Epithelial cell of proximal tubule (primary cell): ENCODE results near the gene SAMD4A. TPM values are rescaled to one million over a fixed set of nuclear protein-coding genes. Genes with fewer than 3 reads are reported as not detected.

Experiments used
- DNase-seq: peaks from one replicate; pipeline ENCODE4 v3.0.0-alpha.2; 2011; ENCODE audit warnings: low read depth
- H3K4me3 ChIP-seq: 2 replicates; pipeline ENCODE4 v1.5.1; 2011; ENCODE audit warnings: low read depth, mild to moderate bottlenecking, low read length
- total RNA-seq: library from RNA; depleted of rRNA; stranded (reverse); fragments of >200 nt; gene quantifications from 2 replicates; pipeline ENCODE4 v1.2.3, GENCODE V29; 2015
- TF ChIP-seq, protein P1 (sequence below): conservative IDR thresholded peaks from 2 replicates; pipeline ENCODE4 v1.5.1; 2012; ENCODE audit warnings: low read depth, mild to moderate bottlenecking, low read length

SAMD4A gene
- total RNA-seq, 1 donor from 2014 or later, result 18.9 TPM

DNA sequence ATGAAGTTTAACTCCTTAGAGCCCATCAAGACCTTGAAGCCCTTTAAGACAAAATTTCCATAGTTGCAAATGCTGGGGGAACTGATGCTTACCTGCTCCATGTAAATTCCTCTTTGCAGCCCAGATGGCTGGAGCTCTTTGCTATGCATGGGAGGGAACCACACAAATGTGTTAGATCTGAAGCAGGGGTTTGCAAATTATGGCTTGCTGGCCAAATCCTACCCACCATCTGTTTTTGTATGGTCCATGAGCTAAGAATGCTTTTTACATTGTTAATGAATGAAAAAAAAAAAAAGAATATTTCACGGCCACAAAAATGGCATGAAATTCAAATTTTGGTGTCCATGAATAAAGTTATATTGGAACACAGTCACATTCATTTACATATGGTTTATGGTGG is 261.1 kb downstream of the SAMD4A start:
- no peak overlapping the region for H3K4me3 ChIP-seq
- TF ChIP-seq, protein P1, sequence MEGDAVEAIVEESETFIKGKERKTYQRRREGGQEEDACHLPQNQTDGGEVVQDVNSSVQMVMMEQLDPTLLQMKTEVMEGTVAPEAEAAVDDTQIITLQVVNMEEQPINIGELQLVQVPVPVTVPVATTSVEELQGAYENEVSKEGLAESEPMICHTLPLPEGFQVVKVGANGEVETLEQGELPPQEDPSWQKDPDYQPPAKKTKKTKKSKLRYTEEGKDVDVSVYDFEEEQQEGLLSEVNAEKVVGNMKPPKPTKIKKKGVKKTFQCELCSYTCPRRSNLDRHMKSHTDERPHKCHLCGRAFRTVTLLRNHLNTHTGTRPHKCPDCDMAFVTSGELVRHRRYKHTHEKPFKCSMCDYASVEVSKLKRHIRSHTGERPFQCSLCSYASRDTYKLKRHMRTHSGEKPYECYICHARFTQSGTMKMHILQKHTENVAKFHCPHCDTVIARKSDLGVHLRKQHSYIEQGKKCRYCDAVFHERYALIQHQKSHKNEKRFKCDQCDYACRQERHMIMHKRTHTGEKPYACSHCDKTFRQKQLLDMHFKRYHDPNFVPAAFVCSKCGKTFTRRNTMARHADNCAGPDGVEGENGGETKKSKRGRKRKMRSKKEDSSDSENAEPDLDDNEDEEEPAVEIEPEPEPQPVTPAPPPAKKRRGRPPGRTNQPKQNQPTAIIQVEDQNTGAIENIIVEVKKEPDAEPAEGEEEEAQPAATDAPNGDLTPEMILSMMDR, result no peak
- no peak for DNase-seq

DNA sequence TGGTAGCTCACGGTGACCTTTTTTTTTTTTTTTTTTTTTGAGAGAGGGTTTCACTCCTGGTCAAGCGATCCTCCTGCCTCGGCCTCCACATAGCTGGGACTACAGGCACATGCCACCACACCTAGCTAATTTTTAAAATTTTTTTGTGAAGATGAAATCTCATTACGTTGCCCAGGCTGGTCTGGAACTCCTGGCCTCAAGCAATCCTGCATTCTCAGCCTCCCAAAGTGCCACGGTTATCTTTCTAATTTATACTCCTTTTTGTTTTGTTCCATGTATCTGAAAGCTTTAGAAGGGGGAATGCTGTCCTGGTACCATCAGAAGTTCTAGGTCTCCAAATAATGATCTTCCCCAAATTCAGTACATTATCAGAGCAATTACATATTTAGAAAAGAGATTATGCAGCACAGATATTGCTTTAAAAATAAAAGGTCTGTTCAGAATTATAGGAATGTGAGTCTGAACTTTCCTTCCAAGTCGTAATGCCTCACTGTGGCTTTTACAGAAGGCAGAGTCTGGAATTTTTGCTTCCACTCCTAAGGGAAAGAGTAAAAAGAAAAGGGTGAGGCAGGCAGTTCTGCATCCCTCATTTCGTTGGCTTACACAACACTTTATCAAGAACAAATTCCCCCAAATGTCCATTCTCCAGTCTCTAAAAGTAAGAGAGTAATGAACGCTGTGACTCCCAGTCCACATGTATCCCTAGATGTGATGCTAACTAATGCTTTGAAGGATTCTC is 262.7 kb downstream of the SAMD4A start:
- no peak for DNase-seq
- TF ChIP-seq, protein P1, result no peak
- H3K4me3 ChIP-seq, result no peak overlapping the region

DNA sequence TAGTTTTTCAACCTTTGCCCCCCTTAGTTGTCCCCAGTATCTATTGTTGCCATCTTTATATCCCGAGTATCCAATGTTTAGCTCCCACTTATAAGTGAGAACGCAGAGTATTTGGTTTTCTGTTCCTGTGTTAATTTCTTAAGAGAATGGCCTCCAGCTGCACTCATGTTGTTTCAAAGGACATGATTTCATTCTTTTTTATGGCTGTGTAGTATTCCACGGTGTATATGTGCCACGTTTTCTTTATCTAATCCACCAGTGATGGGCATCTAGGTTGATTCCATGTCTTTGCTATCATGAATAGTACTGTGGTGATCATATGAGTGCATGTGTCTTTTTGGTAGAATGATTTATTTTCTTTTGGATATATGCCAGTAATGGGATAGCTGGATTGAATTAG is 263.7 kb downstream of the SAMD4A start:
- no peak overlapping the region for H3K4me3 ChIP-seq
- no peak for DNase-seq
- TF ChIP-seq, protein P1, result no peak

DNA sequence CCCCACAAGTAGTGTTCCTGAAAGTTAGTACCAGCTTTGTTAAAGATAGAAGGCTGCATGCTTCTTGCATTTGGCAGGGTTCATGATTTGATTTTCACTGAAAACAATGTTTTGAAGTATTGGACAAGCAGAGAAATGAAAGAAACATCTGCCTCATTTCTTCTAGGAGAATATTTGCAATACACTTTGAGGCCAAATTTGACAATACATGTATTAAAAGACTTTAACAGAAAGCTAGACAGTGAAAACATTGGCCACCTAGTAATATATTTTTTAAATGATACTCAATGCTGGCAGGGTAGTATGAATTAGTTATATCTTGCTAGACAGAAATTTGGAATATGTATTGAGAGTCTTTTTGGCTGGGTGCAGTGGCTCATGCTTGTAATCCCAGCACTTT is 267.2 kb downstream of the SAMD4A start:
- no peak for DNase-seq
- TF ChIP-seq, protein P1, result no peak
- H3K4me3 ChIP-seq, result no peak overlapping the region

DNA sequence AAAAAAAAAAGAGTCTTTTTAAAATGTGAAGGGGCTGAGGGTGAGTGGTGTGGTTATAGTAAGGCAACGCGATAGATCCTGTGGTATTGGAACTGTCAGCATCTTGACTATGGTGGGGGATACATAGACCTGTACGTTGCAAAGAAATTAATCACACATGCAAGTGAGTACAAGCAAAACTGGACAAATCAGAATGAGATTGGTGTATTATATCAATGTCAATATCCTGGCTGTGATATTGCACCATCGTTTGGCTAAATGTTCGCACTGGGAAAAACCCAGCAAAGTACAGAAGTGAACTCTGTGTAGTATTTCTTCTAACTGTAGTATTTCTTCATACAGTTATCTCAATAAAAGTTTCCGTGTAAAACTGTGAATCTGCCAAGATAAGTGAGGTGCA is 267.8 kb downstream of the SAMD4A start:
- TF ChIP-seq, protein P1, result no peak
- H3K4me3 ChIP-seq, result no peak overlapping the region

DNA sequence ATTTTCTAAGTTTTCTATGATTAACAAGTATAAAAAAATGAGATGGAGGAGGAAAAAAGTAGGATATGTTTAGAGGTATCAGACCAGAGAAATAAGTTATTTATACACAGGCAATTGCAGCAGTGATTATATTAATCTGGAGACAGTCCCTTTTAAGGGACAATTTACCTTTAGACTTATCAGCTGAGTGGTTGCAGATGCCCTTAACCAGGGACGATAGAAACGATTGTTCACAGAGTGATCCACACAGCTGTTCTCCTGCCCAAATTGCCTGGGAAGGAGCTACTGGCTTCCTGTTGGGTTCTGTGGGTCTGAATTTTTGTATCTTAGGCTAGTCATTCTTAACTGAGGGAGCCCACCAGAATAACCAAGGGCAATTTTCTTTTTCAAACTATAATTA is 269.3 kb downstream of the SAMD4A start:
- no peak for DNase-seq
- TF ChIP-seq, protein P1, result no peak
- no peak overlapping the region for H3K4me3 ChIP-seq

More for the DNA sequence above, 267.8 kb downstream of the SAMD4A start:
- DNase-seq, result no peak

DNA sequence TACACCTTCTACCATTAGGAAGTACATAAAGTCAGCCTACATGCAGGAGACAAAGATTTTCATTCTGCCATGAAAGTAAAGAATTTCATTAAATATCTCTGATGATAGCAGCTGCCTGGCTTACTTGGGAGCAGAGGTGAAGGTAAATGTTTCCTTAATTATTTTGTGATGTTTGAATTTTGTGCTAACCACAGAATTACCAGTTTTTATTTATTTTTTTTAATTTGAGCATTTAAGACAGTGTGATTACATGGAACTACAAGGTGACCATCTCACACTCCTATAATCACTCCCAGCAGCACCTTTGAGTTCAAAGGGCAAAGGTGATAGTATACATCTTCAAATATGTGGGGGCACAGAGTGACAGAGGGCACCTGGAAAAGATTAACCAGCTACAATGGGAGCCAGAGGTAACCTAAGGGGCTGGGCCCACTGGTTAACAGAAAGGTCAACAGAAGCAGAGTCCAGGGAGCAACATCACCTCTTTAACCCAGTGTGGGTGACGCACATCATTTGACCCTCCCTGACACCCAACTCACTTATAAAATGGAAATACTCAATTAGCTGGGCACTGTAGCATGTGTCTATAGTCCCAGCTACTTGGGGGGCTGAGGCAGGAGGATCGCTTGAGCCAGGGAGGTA is 270.7 kb downstream of the SAMD4A start:
- H3K4me3 ChIP-seq, result no peak overlapping the region
- TF ChIP-seq, protein P1, result no peak
- no peak for DNase-seq
